Activated naive CD8-positive, alpha-beta T cell (primary cell): Measurements from ENCODE around the gene DIP2B.

ENCODE experiments used
- H3K27ac Mint-ChIP-seq: one replicate; pipeline ENCODE4 v1.8.0; 2021; ENCODE audit warnings: mixed read lengths
- H3K27me3 Mint-ChIP-seq: one replicate; pipeline ENCODE4 v1.8.0; 2021; ENCODE audit warnings: mixed read lengths
- H3K36me3 Mint-ChIP-seq: one replicate; pipeline ENCODE4 v1.8.0; 2021; ENCODE audit warnings: mixed read lengths
- H3K4me1 Mint-ChIP-seq: one replicate; pipeline ENCODE4 v1.8.0; 2021; ENCODE audit warnings: low read depth, mixed read lengths
- H3K4me3 Mint-ChIP-seq: one replicate; pipeline ENCODE4 v1.8.0; 2021; ENCODE audit warnings: mild to moderate bottlenecking, mixed read lengths
- H3K9me3 Mint-ChIP-seq: one replicate; pipeline ENCODE4 v1.8.0; 2021; ENCODE audit warnings: low read depth, mixed read lengths

Gene DIP2B

DNA sequence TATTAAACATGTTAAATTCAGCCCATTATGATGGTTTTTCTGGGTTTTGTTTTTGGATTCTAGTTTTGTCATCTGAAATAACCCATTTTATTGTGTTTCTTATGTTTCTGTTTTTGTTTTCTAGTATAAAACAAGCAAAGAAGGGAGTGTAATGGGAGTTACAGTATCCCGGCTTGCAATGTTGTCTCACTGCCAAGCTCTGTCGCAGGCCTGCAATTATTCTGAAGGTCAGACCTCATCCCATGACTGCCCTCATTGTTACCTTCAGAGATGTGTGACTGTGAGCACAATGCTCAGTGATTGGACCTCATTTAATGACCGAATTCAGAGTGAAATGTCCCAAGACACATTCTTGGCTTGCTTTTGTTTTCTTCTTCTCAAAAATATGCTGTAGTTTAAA, 186.1 kb downstream of the DIP2B start:
- Mint-ChIP-seq H3K36me3 (peaks cover 2% of the 10 kb centered on the region), H3K27ac (peak overlapping the region; percentile 13), H3K27me3 (no peaks in the 10 kb centered on the region), H3K9me3 (no peaks in the 10 kb centered on the region), H3K4me3 (no peak overlapping the region), H3K4me1 (no peaks in the 10 kb centered on the region)

DNA sequence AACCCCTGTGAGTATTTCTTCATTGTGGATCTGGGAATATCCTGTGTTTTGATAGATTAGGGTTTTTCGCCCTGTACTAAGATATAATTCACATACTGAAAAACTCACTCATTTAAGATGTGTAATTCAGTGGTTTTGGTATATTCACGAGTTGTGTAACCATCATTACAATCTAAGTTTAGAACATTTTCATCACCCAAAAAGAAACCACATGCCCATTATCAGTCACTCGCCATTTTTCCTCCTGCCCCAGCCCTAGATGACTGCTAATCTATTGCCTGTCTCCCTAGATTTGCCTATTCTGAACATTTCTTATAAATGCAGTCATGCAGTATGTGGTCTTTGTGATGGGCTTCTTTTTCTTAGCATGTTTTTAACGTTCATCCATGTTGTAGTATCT, 191.2 kb downstream of the DIP2B start:
- Mint-ChIP-seq H3K9me3 (no peaks in the 10 kb centered on the region), H3K4me3 (no peak overlapping the region), H3K4me1 (no peaks in the 10 kb centered on the region), H3K36me3 (peaks cover 5% of the 10 kb centered on the region), H3K27me3 (no peaks in the 10 kb centered on the region), H3K27ac (no peak overlapping the region)

- H3K27ac Mint-ChIP-seq: no peak overlapping the region
- no peaks in the 10 kb centered on the region for H3K4me1 Mint-ChIP-seq
- peaks cover 5% of the 10 kb centered on the region for H3K36me3 Mint-ChIP-seq
- no peaks in the 10 kb centered on the region for H3K9me3 Mint-ChIP-seq
- H3K4me3 Mint-ChIP-seq: no peak overlapping the region
- H3K27me3 Mint-ChIP-seq: no peaks in the 10 kb centered on the region
Observed at GRCh38 chr12:50696931-50697330, 192.1 kb downstream of the DIP2B start.

DNA sequence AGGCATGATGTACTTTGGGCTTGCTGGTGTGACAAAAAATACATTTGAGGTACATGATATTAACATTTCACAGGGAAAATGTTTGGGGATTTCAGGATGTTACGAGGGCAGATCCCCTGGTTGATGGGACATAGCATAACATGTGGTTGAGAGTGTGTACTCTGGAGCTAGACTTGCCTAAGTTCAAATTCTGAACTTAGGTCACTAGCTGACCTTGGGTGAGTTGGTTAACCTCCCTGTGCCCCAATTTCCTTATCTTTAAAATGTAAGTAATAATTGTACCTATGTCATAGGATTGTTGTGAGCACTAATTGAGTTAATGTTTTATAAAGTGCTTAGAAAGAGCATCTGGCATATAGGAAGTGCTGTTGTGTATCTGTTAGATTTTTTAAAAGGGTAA, 194.4 kb downstream of the DIP2B start:
- Mint-ChIP-seq H3K36me3 (peaks cover 6% of the 10 kb centered on the region), H3K27ac (no peak overlapping the region), H3K9me3 (no peaks in the 10 kb centered on the region), H3K4me1 (no peaks in the 10 kb centered on the region), H3K27me3 (no peaks in the 10 kb centered on the region), H3K4me3 (no peak overlapping the region)

GRCh38 chr12:50699940-50700339, 195.2 kb downstream of the DIP2B start:
- peaks cover 9% of the 10 kb centered on the region for H3K36me3 Mint-ChIP-seq
- no peak overlapping the region for H3K27ac Mint-ChIP-seq
- H3K9me3 Mint-ChIP-seq: no peaks in the 10 kb centered on the region
- no peak overlapping the region for H3K4me3 Mint-ChIP-seq
- H3K27me3 Mint-ChIP-seq: no peaks in the 10 kb centered on the region
- H3K4me1 Mint-ChIP-seq: no peaks in the 10 kb centered on the region

- Mint-ChIP-seq H3K9me3 (no peaks in the 10 kb centered on the region), H3K4me3 (no peak overlapping the region), H3K36me3 (peaks cover 9% of the 10 kb centered on the region), H3K27me3 (no peaks in the 10 kb centered on the region), H3K27ac (no peak overlapping the region), H3K4me1 (no peaks in the 10 kb centered on the region)
Observed at GRCh38 chr12:50706606-50707005, 201.8 kb downstream of the DIP2B start.

GRCh38 chr12:50707396-50707795, 202.6 kb downstream of the DIP2B start:
- no peak overlapping the region for H3K27ac Mint-ChIP-seq
- H3K9me3 Mint-ChIP-seq: no peaks in the 10 kb centered on the region
- H3K4me1 Mint-ChIP-seq: no peaks in the 10 kb centered on the region
- no peak overlapping the region for H3K4me3 Mint-ChIP-seq
- H3K36me3 Mint-ChIP-seq: peaks cover 9% of the 10 kb centered on the region
- H3K27me3 Mint-ChIP-seq: no peaks in the 10 kb centered on the region

DNA sequence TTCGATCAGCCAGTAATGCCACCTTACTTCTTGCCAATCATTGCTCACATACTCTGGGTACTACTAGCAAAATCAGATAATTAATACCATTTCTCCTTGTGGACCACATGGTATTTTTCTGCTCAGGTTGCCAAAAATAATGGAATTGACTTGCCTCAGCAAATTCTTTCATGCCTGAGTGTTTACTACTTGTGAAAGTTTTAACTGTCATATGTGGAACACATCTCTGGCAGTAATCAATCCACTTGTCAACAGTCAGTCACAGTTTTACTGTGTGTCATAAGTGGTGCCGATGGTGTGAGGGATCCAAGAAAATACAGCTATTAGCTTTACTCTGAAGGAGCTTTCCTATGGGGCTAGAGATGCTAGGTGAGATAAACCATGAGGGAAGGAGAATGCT, 203.8 kb downstream of the DIP2B start:
- Mint-ChIP-seq H3K27ac (no peak overlapping the region), H3K27me3 (no peaks in the 10 kb centered on the region), H3K36me3 (peaks cover 9% of the 10 kb centered on the region), H3K4me1 (no peaks in the 10 kb centered on the region), H3K9me3 (no peaks in the 10 kb centered on the region), H3K4me3 (no peak overlapping the region)

GRCh38 chr12:50711121-50711520, 206.3 kb downstream of the DIP2B start:
- Mint-ChIP-seq H3K4me3 (no peak overlapping the region), H3K9me3 (no peaks in the 10 kb centered on the region), H3K27ac (no peak overlapping the region), H3K36me3 (peaks cover 9% of the 10 kb centered on the region), H3K27me3 (no peaks in the 10 kb centered on the region), H3K4me1 (no peaks in the 10 kb centered on the region)

- no peak overlapping the region for H3K27ac Mint-ChIP-seq
- H3K27me3 Mint-ChIP-seq: no peaks in the 10 kb centered on the region
- H3K9me3 Mint-ChIP-seq: no peaks in the 10 kb centered on the region
- H3K36me3 Mint-ChIP-seq: peaks cover 11% of the 10 kb centered on the region
- no peak overlapping the region for H3K4me3 Mint-ChIP-seq
- no peaks in the 10 kb centered on the region for H3K4me1 Mint-ChIP-seq
Observed at GRCh38 chr12:50715174-50715573, 210.4 kb downstream of the DIP2B start.

- Mint-ChIP-seq H3K9me3 (no peaks in the 10 kb centered on the region), H3K4me3 (no peak overlapping the region), H3K36me3 (peaks cover 12% of the 10 kb centered on the region), H3K27me3 (no peaks in the 10 kb centered on the region), H3K27ac (no peak overlapping the region), H3K4me1 (no peaks in the 10 kb centered on the region)
Observed at GRCh38 chr12:50718760-50719159, 214.0 kb downstream of the DIP2B start.

GRCh38 chr12:50720085-50720484, 215.3 kb downstream of the DIP2B start:
- H3K36me3 Mint-ChIP-seq: peaks cover 8% of the 10 kb centered on the region
- no peaks in the 10 kb centered on the region for H3K27me3 Mint-ChIP-seq
- H3K4me3 Mint-ChIP-seq: no peak overlapping the region
- H3K9me3 Mint-ChIP-seq: no peaks in the 10 kb centered on the region
- no peaks in the 10 kb centered on the region for H3K4me1 Mint-ChIP-seq
- H3K27ac Mint-ChIP-seq: no peak overlapping the region

GRCh38 chr12:50720501-50720900, 215.7 kb downstream of the DIP2B start:
- no peaks in the 10 kb centered on the region for H3K9me3 Mint-ChIP-seq
- H3K4me1 Mint-ChIP-seq: no peaks in the 10 kb centered on the region
- no peak overlapping the region for H3K27ac Mint-ChIP-seq
- peaks cover 8% of the 10 kb centered on the region for H3K36me3 Mint-ChIP-seq
- H3K4me3 Mint-ChIP-seq: no peak overlapping the region
- no peaks in the 10 kb centered on the region for H3K27me3 Mint-ChIP-seq

GRCh38 chr12:50723865-50724264, 219.1 kb downstream of the DIP2B start:
- Mint-ChIP-seq H3K27ac (no peak overlapping the region), H3K27me3 (no peaks in the 10 kb centered on the region), H3K4me1 (no peaks in the 10 kb centered on the region), H3K9me3 (no peaks in the 10 kb centered on the region), H3K36me3 (peaks cover 10% of the 10 kb centered on the region), H3K4me3 (no peak overlapping the region)

DNA sequence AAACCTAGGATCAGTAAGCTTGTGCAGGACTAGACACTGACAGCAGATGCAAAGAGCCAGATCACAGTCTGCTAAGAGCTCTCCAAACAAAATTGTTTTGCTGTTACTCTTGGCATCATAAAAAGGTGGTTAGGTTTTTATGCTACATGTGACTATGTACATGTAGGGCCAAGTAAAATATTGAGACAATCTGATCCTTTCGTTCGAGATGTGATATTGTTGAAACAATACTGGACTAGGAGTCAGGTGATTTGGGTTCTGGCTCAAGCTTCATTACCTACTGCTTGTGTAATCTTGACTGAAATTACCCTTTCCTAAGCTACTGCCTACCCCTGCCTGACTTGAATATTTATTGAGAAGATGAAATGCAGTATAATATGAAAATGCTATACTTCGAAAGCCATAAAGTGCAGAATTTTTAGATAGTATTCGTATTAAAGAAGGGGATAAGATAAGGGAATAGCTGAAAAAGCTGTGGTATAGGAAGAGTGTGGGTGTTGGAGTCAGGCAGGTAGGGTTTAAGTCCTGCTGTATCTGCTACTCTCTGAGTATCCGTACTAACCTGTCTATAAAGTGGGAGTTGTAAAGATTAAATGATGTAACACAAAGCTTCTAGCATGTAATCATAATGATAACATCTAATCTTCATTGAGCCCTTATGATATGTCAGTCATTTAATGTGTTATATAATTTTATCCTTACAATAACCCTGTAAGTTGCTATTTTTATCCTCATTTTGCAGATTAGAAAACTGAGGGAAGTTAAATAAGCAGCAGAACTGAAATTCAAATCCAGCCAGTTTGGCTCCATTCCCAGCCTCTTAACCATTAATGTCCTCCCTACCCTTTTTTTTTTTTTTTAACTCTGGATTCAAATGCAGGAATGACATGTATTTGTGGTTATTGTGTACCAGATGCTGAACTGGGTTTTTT, 220.5 kb downstream of the DIP2B start:
- no peaks in the 10 kb centered on the region for H3K4me1 Mint-ChIP-seq
- no peak overlapping the region for H3K27ac Mint-ChIP-seq
- no peaks in the 10 kb centered on the region for H3K27me3 Mint-ChIP-seq
- H3K4me3 Mint-ChIP-seq: no peak overlapping the region
- H3K9me3 Mint-ChIP-seq: no peaks in the 10 kb centered on the region
- H3K36me3 Mint-ChIP-seq: peaks cover 14% of the 10 kb centered on the region

DNA sequence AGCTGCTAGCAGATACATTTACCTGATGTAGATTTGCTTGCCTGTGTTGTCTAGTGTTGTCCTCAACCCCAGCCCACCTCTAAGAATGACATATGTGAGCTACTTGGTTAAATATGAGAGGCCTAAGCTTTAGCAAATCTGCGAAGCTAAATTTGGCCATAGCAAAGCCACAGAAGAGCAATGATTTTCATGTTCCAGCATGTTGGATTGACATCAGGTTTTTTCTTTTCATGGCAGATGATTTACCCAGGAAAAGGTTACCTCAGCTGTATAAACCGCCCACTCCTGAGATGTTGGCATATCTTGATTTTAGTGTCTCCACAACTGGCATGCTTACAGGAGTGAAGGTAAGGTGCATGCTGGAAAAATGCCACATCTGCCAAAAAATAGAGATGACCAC, 222.7 kb downstream of the DIP2B start:
- Mint-ChIP-seq H3K4me1 (no peaks in the 10 kb centered on the region), H3K36me3 (peaks cover 14% of the 10 kb centered on the region), H3K4me3 (no peak overlapping the region), H3K27ac (no peak overlapping the region), H3K9me3 (no peaks in the 10 kb centered on the region), H3K27me3 (no peaks in the 10 kb centered on the region)
